T-helper 2 cell treated with Interferon-gamma antibody and Interleukin-4, amounts not matched to agents 5 μg/mL and 100 μg/mL, for 36 hours (primary cell): Measurements from ENCODE around the gene STARD13.

Experiments
- DNase-seq: peaks from one replicate; pipeline ENCODE4 v3.0.0; 2021; ENCODE audit warnings: low spot score
- H3K27ac Mint-ChIP-seq: one replicate; pipeline ENCODE4 v1.8.0; 2021; ENCODE audit warnings: mild to moderate bottlenecking, mixed read lengths
- H3K27me3 Mint-ChIP-seq: one replicate; pipeline ENCODE4 v1.8.0; 2021; ENCODE audit warnings: low read depth, mixed read lengths
- H3K36me3 Mint-ChIP-seq: one replicate; pipeline ENCODE4 v1.8.0; 2021; ENCODE audit warnings: low read depth, mixed read lengths
- H3K4me1 Mint-ChIP-seq: one replicate; pipeline ENCODE4 v1.8.0; 2021; ENCODE audit warnings: low read depth, mixed read lengths
- H3K4me3 Mint-ChIP-seq: one replicate; pipeline ENCODE4 v1.8.0; 2022; ENCODE audit warnings: mild to moderate bottlenecking, moderate library complexity, mixed read lengths
- H3K9me3 Mint-ChIP-seq: one replicate; pipeline ENCODE4 v1.8.0; 2021; ENCODE audit warnings: mixed read lengths

Gene STARD13

DNA sequence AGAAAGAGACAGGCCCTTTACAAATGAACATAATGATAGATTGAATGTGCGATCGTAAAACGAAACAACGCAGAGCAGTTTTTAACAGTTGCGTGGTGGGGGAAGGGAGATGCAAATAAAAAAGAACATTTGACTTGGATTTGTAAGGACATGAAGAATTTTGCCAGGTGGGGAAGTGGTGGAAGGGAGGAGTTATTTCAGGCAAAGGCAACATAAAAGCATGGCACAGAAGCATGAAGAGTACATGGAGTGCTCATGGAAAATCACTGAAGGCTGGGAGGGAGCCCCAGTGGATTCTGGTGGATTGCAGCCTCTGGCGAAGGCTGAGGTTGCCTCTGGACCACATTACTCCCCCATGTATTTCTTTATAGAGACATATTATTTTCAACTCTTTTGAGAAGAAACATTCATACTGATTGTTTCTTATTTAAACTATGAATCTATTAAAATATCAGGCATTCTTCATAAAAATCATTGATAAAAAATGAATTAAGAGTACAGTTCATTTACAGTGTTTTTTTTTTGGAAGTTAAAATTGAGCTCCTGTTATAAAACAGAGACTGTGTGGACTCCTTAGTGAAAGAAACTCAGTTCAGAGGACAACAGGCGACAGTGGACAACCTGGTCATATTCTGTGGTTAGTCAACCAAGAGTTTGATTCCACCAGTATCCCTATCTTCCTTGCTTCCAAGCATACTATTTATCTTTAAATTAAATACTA, 57.5 kb downstream of the STARD13 start:
- Mint-ChIP-seq H3K27me3 (peaks cover 4% of the 10 kb centered on the region), H3K27ac (no peak overlapping the region), H3K9me3 (peaks cover 5% of the 10 kb centered on the region), H3K4me3 (no peak overlapping the region), H3K36me3 (peaks cover 1% of the 10 kb centered on the region), H3K4me1 (peaks cover 6% of the 10 kb centered on the region)
- no peak for DNase-seq

DNA sequence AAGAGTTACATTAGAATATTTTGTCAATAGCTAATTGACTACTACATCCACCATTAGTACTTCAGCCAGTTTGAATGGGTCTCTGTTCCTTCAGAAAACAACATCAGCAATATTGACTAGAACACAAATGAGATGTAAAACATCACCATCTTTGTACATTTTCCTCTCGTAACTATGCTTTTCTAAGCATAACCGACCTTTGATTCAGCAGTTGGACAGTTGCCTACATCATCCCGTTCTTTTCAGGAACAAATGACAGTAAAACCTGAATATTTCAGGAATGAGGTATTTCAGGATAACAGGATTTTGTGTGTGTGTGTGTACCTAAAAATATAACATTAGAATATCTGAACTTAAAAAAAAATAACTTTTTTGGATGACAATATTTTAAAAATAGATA, 60.9 kb downstream of the STARD13 start:
- peaks cover 6% of the 10 kb centered on the region for H3K4me1 Mint-ChIP-seq
- H3K4me3 Mint-ChIP-seq, result no peak overlapping the region
- H3K27ac Mint-ChIP-seq, result no peak overlapping the region
- H3K36me3 Mint-ChIP-seq, result no peaks in the 10 kb centered on the region
- peaks cover 6% of the 10 kb centered on the region for H3K27me3 Mint-ChIP-seq
- no peak for DNase-seq
- no peaks in the 10 kb centered on the region for H3K9me3 Mint-ChIP-seq

DNA sequence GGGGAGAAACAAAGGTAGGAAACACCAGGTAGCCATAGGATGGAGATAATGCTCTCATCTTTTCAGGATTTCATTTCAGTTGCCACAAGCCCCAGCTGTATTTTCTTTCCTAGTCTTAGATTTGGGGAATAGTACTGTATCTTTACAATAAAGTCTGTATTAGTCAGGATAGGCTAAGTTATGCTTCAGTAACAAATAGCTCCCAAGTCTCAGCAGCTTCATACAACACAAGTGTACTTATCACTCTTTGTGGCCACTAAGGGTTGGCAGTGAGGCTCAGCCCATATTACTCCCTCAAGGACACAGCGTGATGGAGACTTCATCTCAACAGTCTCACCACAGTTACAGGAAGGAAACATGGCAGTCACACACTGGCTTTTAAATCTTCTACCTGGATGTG, 61.4 kb downstream of the STARD13 start:
- Mint-ChIP-seq H3K4me3 (no peak overlapping the region), H3K36me3 (no peaks in the 10 kb centered on the region), H3K27me3 (peaks cover 6% of the 10 kb centered on the region), H3K9me3 (no peaks in the 10 kb centered on the region), H3K27ac (no peak overlapping the region), H3K4me1 (peaks cover 6% of the 10 kb centered on the region)
- DNase-seq, result no peak

DNA sequence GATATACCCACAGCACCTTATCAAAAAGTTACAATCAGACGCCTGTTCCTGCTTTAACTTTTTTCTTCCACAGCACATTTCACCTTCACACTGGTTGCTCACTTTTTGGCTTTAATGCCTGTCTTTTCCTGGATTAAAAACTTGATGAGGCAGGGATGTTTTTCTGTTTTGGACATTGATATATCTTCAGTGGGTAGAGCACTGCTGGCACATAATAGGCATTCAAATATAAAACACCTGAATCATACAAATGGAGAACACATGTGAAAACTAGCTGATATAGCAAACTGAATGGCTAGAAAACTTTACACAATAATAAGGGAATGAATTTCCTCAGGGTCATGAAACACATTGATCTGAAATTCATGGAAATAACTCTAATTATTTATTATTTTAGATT, 65.6 kb downstream of the STARD13 start:
- H3K4me3 Mint-ChIP-seq, result no peak overlapping the region
- H3K27ac Mint-ChIP-seq, result no peak overlapping the region
- H3K9me3 Mint-ChIP-seq, result no peaks in the 10 kb centered on the region
- DNase-seq, result no peak
- no peaks in the 10 kb centered on the region for H3K4me1 Mint-ChIP-seq
- no peaks in the 10 kb centered on the region for H3K36me3 Mint-ChIP-seq
- H3K27me3 Mint-ChIP-seq, result peaks cover 2% of the 10 kb centered on the region

DNA sequence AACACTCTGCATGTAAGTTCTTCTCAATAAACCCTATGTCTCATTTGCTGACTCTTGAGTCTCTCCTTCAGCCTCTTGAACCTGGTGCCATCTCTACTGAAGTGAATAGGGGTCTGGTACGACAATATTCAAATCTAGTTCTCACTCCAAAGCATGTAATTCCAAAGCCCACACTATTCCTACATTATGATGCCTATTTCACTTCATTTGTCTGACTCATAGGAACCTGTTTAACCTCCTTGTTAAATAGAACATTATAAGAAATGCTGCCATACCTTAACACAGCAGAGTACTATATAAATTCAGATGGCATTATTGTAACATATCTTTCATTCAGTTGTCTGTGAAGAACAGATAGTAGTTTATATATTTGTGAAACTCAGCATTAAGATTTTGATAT, 67.1 kb downstream of the STARD13 start:
- no peaks in the 10 kb centered on the region for H3K36me3 Mint-ChIP-seq
- DNase-seq, result no peak
- peaks cover 2% of the 10 kb centered on the region for H3K27me3 Mint-ChIP-seq
- no peaks in the 10 kb centered on the region for H3K4me1 Mint-ChIP-seq
- H3K27ac Mint-ChIP-seq, result no peak overlapping the region
- H3K9me3 Mint-ChIP-seq, result no peaks in the 10 kb centered on the region
- H3K4me3 Mint-ChIP-seq, result no peak overlapping the region

DNA sequence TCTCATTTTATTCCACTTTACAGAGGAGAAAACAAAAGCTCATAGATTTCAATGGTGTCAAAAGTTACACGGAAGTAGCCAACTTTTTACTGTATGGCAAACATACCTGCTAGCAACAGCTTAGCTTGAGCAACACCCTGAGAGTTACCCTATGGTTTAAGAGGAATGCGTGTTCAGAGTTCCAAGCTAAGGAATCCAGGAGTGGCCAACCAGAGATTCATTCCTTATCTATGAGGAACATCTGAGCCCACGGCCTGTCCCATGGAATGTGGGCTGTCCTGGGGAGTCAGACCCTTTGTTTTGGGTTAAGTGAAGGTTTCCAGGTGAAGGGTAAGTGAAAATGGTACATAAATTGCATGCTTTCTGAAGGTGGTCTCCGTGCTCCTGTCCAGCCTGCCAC, 67.5 kb downstream of the STARD13 start:
- Mint-ChIP-seq H3K4me3 (no peak overlapping the region), H3K27ac (no peak overlapping the region), H3K27me3 (peaks cover 4% of the 10 kb centered on the region), H3K9me3 (no peaks in the 10 kb centered on the region), H3K4me1 (no peaks in the 10 kb centered on the region), H3K36me3 (no peaks in the 10 kb centered on the region)
- no peak for DNase-seq

DNA sequence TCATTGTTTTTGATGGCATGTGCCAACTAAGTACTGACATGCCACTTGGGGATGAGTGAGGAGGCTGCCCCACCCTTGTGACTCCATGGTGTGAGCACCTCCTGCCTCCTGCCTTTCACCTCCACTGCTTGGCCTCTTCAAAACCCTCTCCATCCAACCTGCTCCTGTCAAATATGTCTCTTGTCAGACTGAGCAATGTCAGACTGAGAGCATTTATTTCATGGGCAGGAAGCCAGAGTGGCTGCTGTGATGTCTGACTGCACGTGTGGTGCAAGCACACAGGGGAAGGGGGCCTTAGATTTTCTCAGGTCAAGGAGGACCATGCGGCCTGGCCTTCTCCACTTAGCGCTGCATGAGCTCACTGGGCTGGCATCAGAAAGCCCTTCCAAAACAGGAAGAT, 68.3 kb downstream of the STARD13 start:
- Mint-ChIP-seq H3K4me3 (no peak overlapping the region), H3K36me3 (no peaks in the 10 kb centered on the region), H3K27me3 (peaks cover 4% of the 10 kb centered on the region), H3K4me1 (no peaks in the 10 kb centered on the region), H3K9me3 (no peaks in the 10 kb centered on the region), H3K27ac (no peak overlapping the region)
- no peak for DNase-seq

DNA sequence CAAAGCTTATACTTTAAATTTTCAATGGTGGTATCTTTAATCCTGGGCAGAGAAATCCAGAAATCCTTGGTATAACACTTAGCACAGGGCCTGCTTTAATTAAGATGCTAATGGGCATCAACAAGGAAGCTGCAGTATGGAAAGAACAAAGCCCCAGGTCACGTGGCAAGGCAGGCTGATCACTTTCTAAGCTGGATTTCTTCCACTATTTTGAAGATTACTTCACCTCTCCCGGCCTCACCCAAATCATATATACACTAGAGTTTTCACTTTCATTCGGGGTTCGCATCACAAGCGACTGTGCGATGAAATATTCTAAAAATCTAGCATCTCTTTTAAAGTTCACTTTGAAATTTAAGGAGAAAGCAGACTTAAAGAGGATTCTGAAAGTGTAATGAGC, 71.8 kb downstream of the STARD13 start:
- Mint-ChIP-seq H3K4me3 (no peak overlapping the region), H3K4me1 (no peaks in the 10 kb centered on the region), H3K27me3 (peaks cover 4% of the 10 kb centered on the region), H3K27ac (no peak overlapping the region), H3K9me3 (no peaks in the 10 kb centered on the region), H3K36me3 (no peaks in the 10 kb centered on the region)
- DNase-seq, result no peak

DNA sequence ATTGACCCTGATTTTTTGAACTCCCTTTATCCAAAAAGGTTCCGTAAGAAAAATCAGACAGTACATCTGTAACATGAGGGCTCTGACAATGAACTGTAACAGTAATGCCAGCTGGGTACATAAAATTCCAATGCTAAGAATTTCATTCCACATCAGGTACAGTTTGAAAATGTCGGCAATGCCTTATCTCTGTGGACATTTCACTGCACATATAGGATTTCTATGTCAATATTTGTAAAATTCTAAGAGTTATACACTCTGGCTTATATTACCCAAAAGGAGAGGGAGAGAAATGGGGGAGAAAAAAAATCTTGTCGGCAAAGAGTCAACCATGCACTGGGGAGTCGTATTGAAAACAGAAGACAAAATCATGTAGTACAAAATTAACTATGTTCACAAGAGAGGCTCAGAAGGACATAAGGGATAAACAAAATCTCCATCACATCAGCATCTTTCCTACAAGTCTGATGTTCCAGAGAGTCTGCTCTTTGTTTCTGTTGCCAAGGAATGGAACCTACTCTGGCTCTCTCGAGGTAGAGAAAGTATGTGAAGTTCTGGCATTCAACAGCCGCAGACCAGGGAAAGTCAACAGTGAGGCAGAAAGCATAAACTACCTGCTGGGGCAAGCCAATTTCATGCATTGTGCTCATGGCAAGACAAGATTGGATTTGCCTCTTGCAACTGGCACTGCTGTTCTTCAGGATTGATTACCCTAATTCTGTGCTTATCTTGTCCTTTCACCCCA, 72.4 kb downstream of the STARD13 start:
- Mint-ChIP-seq H3K9me3 (no peaks in the 10 kb centered on the region), H3K36me3 (no peaks in the 10 kb centered on the region), H3K27ac (no peak overlapping the region), H3K4me1 (no peaks in the 10 kb centered on the region), H3K4me3 (no peak overlapping the region), H3K27me3 (peaks cover 4% of the 10 kb centered on the region)
- no peak for DNase-seq

DNA sequence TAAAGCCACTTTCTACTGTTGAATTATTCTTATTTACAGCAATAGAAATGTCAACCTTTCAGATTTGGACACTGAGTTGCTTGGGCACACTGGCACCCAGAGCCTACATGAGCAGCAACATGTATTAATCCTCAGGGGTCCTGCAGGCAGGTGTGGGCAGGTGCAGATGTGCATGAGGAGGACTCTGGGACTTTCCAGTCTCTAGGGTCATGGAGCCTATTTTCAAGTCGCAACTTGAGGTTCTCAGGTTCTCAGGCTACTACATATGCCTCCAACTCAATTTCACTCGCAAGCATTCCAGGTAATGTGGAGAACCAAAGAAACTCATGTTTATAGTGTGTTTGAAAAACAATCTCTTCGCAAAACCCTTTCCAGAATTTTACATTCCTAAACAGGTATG, 73.2 kb downstream of the STARD13 start:
- Mint-ChIP-seq H3K27me3 (peaks cover 4% of the 10 kb centered on the region), H3K9me3 (no peaks in the 10 kb centered on the region), H3K36me3 (no peaks in the 10 kb centered on the region), H3K27ac (no peak overlapping the region), H3K4me1 (peaks cover 3% of the 10 kb centered on the region), H3K4me3 (no peak overlapping the region)
- no peak for DNase-seq

DNA sequence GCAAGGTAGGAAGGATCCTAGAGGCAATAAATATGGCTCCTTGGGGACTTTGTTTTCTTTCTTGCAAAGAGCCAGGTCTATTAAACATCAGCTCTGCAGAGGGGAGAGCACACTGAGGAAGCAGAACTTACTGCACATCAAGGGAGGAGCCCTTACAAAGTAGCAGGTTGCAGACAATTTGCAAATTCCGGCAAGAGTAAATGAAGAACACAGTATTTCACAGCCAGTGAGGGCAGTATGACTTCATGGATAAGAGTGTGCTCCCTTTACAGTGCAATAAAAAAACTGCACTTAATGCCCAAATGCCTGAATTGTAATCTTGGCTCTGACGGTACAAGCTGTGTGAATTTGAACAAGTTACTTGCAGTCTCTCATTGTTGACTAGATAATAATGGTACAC, 75.5 kb downstream of the STARD13 start:
- Mint-ChIP-seq H3K4me3 (no peak overlapping the region), H3K4me1 (peaks cover 20% of the 10 kb centered on the region), H3K27ac (no peak overlapping the region), H3K36me3 (no peaks in the 10 kb centered on the region), H3K27me3 (peaks cover 4% of the 10 kb centered on the region), H3K9me3 (no peaks in the 10 kb centered on the region)
- no peak for DNase-seq

DNA sequence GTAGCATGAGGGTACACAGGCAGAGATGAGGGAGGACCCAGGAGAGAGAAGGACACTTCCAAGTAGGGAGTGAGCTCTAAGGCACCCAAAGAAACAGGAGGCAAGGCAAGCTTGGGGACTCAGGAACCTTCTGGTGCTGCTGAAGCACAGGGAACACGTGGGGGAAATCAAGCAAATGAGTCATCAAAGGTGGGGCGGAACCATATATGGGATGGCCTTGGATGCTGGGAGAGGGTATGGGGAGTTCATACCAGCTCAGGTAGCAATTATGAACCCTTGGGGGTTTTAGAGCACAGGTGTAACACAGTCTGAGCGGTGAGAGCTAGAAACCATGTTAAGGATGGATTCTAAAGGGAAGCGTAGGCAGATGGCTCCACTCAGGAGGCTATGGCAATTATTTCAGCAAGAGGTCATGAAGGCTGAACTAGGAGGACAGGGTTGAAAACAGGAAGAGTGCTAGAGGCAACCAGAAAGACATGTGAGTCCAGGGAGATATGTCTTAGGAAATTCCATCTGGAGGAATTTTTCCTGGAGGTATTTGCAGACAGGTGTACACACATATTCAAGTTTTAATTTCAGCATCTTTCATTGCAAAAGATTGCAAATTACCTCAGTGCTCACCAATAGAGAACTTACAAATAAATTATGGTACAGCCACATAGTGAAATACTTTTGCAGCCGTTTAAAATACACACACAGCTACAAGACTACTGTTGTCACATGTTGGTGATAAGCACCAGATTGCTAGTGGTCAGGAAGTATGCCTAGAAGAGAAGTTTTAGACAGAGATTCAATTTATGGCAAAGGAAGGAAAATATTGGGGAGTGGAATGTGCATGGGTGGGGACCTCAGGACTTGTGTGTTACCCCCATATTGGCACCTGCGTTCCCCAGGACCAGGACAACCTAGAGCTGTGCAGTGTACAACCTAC, 77.0 kb downstream of the STARD13 start:
- Mint-ChIP-seq H3K36me3 (no peaks in the 10 kb centered on the region), H3K27me3 (peaks cover 4% of the 10 kb centered on the region), H3K9me3 (no peaks in the 10 kb centered on the region), H3K27ac (no peak overlapping the region), H3K4me1 (peaks cover 32% of the 10 kb centered on the region), H3K4me3 (no peak overlapping the region)
- DNase-seq, result no peak

DNA sequence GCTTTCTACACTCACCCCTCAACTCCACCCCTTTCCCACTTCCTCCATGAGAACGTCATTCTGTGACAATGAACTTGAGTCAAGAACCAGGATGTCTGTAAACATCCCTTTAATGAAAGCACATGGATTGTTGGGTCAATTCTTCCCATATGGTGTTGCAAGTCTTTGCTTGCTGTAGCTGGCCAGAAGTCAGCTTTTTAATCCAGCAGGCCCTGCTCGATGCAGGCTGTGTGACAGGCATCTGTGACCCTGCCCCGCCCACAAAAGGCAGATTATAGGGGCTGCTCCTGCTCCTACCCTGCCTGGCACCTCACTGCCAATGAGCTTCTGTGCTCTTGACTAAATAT, 78.0 kb downstream of the STARD13 start:
- Mint-ChIP-seq H3K4me3 (no peak overlapping the region), H3K27me3 (peaks cover 2% of the 10 kb centered on the region), H3K27ac (no peak overlapping the region), H3K9me3 (no peaks in the 10 kb centered on the region), H3K4me1 (peaks cover 33% of the 10 kb centered on the region), H3K36me3 (no peaks in the 10 kb centered on the region)
- no peak for DNase-seq
